MCF 10A (cell line): ENCODE measurements around the gene TSPYL6. TPM values are rescaled to one million over a fixed set of nuclear protein-coding genes. Genes with fewer than 3 reads are reported as not detected.

Source experiments
- BruUV-seq: library from RNA; stranded (reverse); fragments of 400-500 nt; replicated peaks from 2 replicates; lab custom pipeline; 2021; lab: Mats Ljungman, UMichigan
- CTCF ChIA-PET: fragments of 300-600 bp; sonication (Branson Sonifier 250); formaldehyde crosslinking; extraction: SDS; loops from one replicate; lab custom pipeline; 2021; ENCODE audit warnings: antibody characterized with exemption, inconsistent platforms; lab: Yijun Ruan, JAX
- POLR2A ChIA-PET: fragments of 300-600, 350-650 bp; sonication (Branson Sonifier 250); formaldehyde crosslinking; extraction: SDS; loops from one replicate; lab custom pipeline; 2020; ENCODE audit warnings: antibody characterized with exemption, inconsistent platforms; lab: Yijun Ruan, JAX
- DNase-seq: peaks from one replicate; pipeline ENCODE4 v3.0.0-alpha.2; 2018; ENCODE audit not compliant: unreplicated experiment
- H3K27ac Mint-ChIP-seq: one replicate; pipeline ENCODE4 v1.8.0; 2022; ENCODE audit warnings: mild to moderate bottlenecking, low read depth, mixed read lengths; ENCODE audit not compliant: unreplicated experiment
- H3K27me3 Mint-ChIP-seq: one replicate; pipeline ENCODE4 v1.8.0; 2022; ENCODE audit warnings: mixed read lengths; ENCODE audit not compliant: insufficient read depth, unreplicated experiment
- H3K36me3 Mint-ChIP-seq: one replicate; pipeline ENCODE4 v1.8.0; 2022; ENCODE audit warnings: mild to moderate bottlenecking, moderate library complexity, mixed read lengths; ENCODE audit not compliant: insufficient read depth, unreplicated experiment
- H3K4me1 Mint-ChIP-seq: one replicate; pipeline ENCODE4 v1.8.0; 2022; ENCODE audit warnings: mixed read lengths; ENCODE audit not compliant: insufficient read depth, unreplicated experiment
- H3K4me3 Mint-ChIP-seq: one replicate; pipeline ENCODE4 v1.8.0; 2022; ENCODE audit warnings: mild to moderate bottlenecking, moderate library complexity, mixed read lengths; ENCODE audit not compliant: unreplicated experiment
- H3K9me3 Mint-ChIP-seq: one replicate; pipeline ENCODE4 v1.8.0; 2022; ENCODE audit warnings: mixed read lengths; ENCODE audit not compliant: unreplicated experiment
- intact Hi-C: fragments of 100-400 bp; cut with micrococcal nuclease; formaldehyde crosslinking; loops from 2 replicates; pipeline ENCODE4 v1.14.1; 2022
- total RNA-seq: library from RNA; stranded (reverse); gene quantifications from 2 replicates; pipeline ENCODE4 v1.2.3, GENCODE V29; 2022
- TF ChIP-seq, protein P1 (sequence below): fragments of 200-600 bp; IDR thresholded peaks from one replicate; pipeline ENCODE4 v1.8.0; 2022; ENCODE audit warnings: antibody characterized with exemption, mild to moderate bottlenecking; ENCODE audit not compliant: unreplicated experiment

TSPYL6 gene
- total RNA-seq, 1 experiment from 2014 or later = not detected

DNA sequence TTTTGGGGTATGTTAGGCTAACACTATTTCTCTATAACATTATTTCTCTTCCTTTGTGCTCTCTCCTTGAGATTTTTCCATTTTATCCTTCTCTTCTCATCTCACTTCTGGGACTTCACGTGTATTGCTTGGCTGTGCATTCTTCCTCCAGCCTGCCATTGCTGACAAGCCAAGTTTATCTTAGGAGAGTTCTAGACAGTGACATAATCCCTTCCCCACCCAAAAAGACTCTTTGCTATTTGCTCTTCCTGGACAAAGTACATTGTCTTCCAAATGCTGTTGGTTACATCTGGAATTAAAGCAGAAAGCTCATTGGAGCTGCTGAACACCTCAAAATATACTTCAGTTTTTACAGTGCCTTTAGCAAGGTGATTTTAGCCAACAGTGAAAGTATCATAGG lies 8.9 kb downstream of the TSPYL6 start:
- DNase-seq = no peak
- H3K4me3 Mint-ChIP-seq = no peak overlapping the region
- no peaks in the 10 kb centered on the region for H3K4me1 Mint-ChIP-seq
- no peaks in the 10 kb centered on the region for H3K36me3 Mint-ChIP-seq
- POLR2A ChIA-PET = no interaction called here
- TF ChIP-seq, protein P1, sequence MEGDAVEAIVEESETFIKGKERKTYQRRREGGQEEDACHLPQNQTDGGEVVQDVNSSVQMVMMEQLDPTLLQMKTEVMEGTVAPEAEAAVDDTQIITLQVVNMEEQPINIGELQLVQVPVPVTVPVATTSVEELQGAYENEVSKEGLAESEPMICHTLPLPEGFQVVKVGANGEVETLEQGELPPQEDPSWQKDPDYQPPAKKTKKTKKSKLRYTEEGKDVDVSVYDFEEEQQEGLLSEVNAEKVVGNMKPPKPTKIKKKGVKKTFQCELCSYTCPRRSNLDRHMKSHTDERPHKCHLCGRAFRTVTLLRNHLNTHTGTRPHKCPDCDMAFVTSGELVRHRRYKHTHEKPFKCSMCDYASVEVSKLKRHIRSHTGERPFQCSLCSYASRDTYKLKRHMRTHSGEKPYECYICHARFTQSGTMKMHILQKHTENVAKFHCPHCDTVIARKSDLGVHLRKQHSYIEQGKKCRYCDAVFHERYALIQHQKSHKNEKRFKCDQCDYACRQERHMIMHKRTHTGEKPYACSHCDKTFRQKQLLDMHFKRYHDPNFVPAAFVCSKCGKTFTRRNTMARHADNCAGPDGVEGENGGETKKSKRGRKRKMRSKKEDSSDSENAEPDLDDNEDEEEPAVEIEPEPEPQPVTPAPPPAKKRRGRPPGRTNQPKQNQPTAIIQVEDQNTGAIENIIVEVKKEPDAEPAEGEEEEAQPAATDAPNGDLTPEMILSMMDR = no peak
- no peaks in the 10 kb centered on the region for H3K9me3 Mint-ChIP-seq
- no TSS peak for BruUV-seq
- intact Hi-C loops = no loop called here
- no peaks in the 10 kb centered on the region for H3K27me3 Mint-ChIP-seq
- CTCF ChIA-PET = interaction anchor here (0.5 kb wide), 1 partner anchor 8 kb away, joined by 3 read pairs; no protein-coding TSS in a partner anchor
- no peak overlapping the region for H3K27ac Mint-ChIP-seq

GRCh38 chr2:54240515-54241469 lies 15.2 kb downstream of the TSPYL6 start:
- H3K27ac Mint-ChIP-seq = no peak overlapping the region
- intact Hi-C loops = no loop called here

GRCh38 chr2:54239427-54239826 lies 16.6 kb downstream of the TSPYL6 start:
- Mint-ChIP-seq H3K4me1 (no peaks in the 10 kb centered on the region), H3K4me3 (no peak overlapping the region), H3K36me3 (no peaks in the 10 kb centered on the region), H3K27ac (no peak overlapping the region), H3K9me3 (peaks cover 10% of the 10 kb centered on the region), H3K27me3 (no peaks in the 10 kb centered on the region)
- POLR2A ChIA-PET = no interaction called here
- intact Hi-C loops = no loop called here
- no TSS peak for BruUV-seq
- CTCF ChIA-PET = interaction anchor here (0.8 kb wide), 1 partner anchor 9 kb away, joined by 3 read pairs; no protein-coding TSS in a partner anchor
- TF ChIP-seq, protein P1 = no peak
- DNase-seq = peak; percentile 28

More at GRCh38 chr2:54240515-54241469, 15.2 kb downstream of the TSPYL6 start:
- TF ChIP-seq, protein P1 = no peak
- Mint-ChIP-seq H3K4me1 (no peaks in the 10 kb centered on the region), H3K4me3 (no peak overlapping the region), H3K27me3 (no peaks in the 10 kb centered on the region), H3K9me3 (peaks cover 10% of the 10 kb centered on the region), H3K36me3 (no peaks in the 10 kb centered on the region)
- DNase-seq = peak; percentile 17
- no TSS peak for BruUV-seq
- CTCF ChIA-PET = no interaction called here
- POLR2A ChIA-PET = no interaction called here

- Mint-ChIP-seq H3K9me3 (peaks cover 14% of the 10 kb centered on the region), H3K4me1 (no peaks in the 10 kb centered on the region), H3K36me3 (no peaks in the 10 kb centered on the region), H3K27me3 (no peaks in the 10 kb centered on the region), H3K4me3 (no peak overlapping the region), H3K27ac (no peak overlapping the region)
- CTCF ChIA-PET = no interaction called here
- no peak for DNase-seq
- no TSS peak for BruUV-seq
- TF ChIP-seq, protein P1 = no peak
- POLR2A ChIA-PET = no interaction called here
- intact Hi-C loops = no loop called here
Measured at GRCh38 chr2:54237428-54237827, 18.6 kb downstream of the TSPYL6 start.
